ENCODE data around the gene ZNF407.
"Not testable (repeated sequence)": the region's sequence is repeated elsewhere in the genome, so short reads cannot be mapped to it uniquely, and the experiment has no call there.

ZNF407 gene

DNA sequence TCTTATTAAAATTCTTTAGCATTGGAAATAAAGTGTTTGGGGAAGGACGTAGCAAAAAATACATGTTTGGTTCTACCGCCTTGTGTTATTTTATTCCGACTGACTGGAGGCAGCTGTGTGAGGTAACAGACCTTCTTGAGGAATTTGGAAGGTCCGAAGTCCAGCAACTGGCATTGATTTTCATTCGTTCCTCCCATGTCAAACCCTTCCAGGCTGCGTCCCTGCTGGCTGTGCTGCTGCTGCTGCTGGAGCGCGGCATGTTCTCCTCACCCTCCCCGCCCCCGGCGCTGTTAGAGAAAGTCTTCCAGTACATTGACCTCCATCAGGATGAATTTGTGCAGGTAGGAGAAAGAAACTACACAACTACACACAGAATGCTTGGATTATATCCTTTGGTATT is 41.5 kb upstream of the ZNF407 start:
- Mint-ChIP-seq H3K27ac (no peak overlapping the region), H3K36me3 (ENCODE audit: low read depth) (no peaks in the 10 kb centered on the region), H3K9me3 (peaks cover 7% of the 10 kb centered on the region), H3K4me3 (no peak overlapping the region), H3K4me1 (peaks cover 10% of the 10 kb centered on the region), H3K27me3 (ENCODE audit: low read depth, poor library complexity) (peaks cover 46% of the 10 kb centered on the region)
- DNase-seq, result no peak
- TF ChIP-seq, protein P1, sequence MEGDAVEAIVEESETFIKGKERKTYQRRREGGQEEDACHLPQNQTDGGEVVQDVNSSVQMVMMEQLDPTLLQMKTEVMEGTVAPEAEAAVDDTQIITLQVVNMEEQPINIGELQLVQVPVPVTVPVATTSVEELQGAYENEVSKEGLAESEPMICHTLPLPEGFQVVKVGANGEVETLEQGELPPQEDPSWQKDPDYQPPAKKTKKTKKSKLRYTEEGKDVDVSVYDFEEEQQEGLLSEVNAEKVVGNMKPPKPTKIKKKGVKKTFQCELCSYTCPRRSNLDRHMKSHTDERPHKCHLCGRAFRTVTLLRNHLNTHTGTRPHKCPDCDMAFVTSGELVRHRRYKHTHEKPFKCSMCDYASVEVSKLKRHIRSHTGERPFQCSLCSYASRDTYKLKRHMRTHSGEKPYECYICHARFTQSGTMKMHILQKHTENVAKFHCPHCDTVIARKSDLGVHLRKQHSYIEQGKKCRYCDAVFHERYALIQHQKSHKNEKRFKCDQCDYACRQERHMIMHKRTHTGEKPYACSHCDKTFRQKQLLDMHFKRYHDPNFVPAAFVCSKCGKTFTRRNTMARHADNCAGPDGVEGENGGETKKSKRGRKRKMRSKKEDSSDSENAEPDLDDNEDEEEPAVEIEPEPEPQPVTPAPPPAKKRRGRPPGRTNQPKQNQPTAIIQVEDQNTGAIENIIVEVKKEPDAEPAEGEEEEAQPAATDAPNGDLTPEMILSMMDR (IDR thresholded peaks at IDR 0.05), result no peak

DNA sequence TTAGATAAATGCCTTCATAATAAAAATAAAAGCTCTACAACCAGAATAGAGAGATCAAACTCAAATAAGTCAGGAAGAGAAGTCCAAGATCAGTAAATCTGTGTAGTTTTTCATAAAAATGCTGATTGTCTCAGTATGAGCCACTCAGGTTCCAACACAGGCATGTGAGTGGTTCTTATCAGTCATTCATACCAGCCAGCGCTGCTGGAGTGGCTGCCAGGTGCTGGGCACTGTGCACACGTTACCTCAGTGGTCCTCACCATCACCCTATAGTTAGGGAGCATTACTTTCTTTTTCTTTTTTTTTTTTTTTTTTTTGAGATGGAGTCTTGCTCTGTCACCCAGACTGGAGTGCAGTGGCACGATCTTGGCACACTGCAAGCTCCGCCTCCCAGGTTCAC is 39.6 kb upstream of the ZNF407 start:
- Mint-ChIP-seq H3K36me3 (ENCODE audit: low read depth) (no peaks in the 10 kb centered on the region), H3K9me3 (no peaks in the 10 kb centered on the region), H3K27me3 (ENCODE audit: low read depth, poor library complexity) (peaks cover 43% of the 10 kb centered on the region), H3K27ac (no peak overlapping the region), H3K4me3 (no peak overlapping the region), H3K4me1 (peaks cover 8% of the 10 kb centered on the region)
- no peak for DNase-seq
- TF ChIP-seq, protein P1 (IDR thresholded peaks at IDR 0.05), result no peak

DNA sequence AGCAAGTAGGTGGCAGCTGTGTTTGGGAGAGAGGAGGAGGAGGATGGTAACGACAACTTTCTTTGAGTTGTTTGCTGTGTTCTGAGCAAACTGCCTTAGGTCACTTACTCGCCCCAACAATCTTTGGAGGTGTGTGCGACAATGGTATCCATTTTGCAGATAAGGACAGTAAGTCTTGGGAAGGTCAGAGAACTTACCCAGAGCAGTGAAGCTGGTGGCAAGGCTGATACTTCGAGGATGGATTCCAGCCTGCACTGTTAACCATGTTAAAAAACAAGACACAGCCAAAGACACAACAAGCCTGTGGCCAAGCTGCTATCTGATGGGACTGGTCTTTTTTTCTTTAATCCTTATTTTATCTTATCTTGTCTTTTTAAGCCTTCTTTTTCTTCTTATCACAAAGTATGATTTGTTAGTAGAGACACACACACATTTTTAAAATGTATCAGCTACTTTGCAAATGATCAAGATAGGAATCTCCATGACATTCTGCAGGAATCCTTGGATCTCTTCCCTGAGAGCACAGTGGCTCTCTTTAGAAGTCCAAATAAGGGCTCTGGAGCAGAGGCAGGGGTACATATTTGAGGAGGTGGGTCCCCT is 35.4 kb upstream of the ZNF407 start:
- Mint-ChIP-seq H3K27ac (no peak overlapping the region), H3K4me3 (no peak overlapping the region)

DNA sequence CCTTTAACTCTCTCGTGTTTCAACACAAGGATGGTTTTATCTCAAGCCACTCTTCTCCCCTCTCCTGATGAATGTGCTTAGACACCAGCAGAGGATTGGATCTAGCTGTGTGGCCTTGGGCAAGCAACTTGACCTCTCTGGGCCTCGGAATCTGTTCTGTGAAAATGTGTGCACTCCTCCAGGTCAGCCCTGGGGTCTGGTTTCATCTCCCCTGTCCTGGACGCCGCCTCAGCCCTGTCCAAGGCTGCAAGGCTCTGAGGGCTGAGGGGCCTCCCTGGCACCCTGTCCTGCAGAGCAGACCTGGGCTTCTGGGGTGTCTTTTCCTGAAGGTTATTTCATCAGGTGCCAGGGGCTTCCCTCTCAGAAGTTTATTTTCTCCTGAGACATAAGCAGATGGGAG is 34.9 kb upstream of the ZNF407 start:
- Mint-ChIP-seq H3K4me3 (no peak overlapping the region), H3K9me3 (peaks cover 30% of the 10 kb centered on the region), H3K27ac (no peak overlapping the region), H3K4me1 (peaks cover 13% of the 10 kb centered on the region), H3K36me3 (ENCODE audit: low read depth) (peaks cover 5% of the 10 kb centered on the region), H3K27me3 (ENCODE audit: low read depth, poor library complexity) (peaks cover 11% of the 10 kb centered on the region)
- TF ChIP-seq, protein P1 (IDR thresholded peaks at IDR 0.05), result no peak
- DNase-seq, result no peak

More for the DNA sequence above, 35.4 kb upstream of the ZNF407 start:
- no peak for DNase-seq
- Mint-ChIP-seq H3K4me1 (peaks cover 13% of the 10 kb centered on the region), H3K36me3 (ENCODE audit: low read depth) (peaks cover 5% of the 10 kb centered on the region), H3K27me3 (ENCODE audit: low read depth, poor library complexity) (peaks cover 17% of the 10 kb centered on the region), H3K9me3 (peaks cover 26% of the 10 kb centered on the region)
- TF ChIP-seq, protein P1 (IDR thresholded peaks at IDR 0.05), result no peak

DNA sequence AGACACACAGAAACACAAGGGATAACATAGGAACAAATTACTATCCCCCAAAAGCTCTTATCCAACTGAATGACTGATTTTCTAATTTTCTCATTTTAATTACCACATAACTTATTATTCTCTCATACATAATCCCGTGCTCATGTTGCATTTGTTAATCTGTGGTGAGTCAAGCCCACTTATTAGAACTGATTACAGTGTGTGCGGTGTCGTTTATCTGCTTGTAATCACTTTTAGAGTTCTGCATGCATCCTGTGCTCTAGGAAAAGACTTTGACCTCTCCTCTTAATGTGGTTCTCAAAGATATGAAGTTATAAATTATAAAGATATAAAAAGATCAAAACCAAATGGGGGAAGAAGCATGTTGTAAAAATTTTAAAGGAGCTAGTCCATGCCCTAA is 33.7 kb upstream of the ZNF407 start:
- peaks cover 13% of the 10 kb centered on the region for H3K4me1 Mint-ChIP-seq
- no peak overlapping the region for H3K27ac Mint-ChIP-seq

DNA sequence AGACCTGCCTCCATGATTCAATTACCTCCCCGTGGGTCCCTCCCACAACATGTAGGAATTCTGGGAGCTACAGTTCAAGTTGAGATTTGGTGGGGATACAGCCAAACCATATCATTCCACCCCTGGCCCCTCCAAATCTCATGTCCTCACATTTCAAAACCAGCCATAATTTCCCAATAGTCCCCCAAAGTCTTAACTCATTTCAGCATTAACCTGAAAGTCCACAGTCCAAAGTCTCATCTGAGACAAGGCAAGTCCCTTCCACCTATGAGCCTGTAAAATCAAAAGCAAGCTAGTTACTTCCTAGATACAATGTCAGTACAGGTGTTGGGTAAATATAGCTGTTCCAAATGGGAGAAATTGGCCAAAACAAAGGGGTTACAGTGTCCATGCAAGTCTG is 32.5 kb upstream of the ZNF407 start:
- H3K27me3 Mint-ChIP-seq (ENCODE audit: low read depth, poor library complexity); DNase-seq; H3K27ac Mint-ChIP-seq; H3K4me3 Mint-ChIP-seq; H3K36me3 Mint-ChIP-seq (ENCODE audit: low read depth): not testable (repeated sequence)
- Mint-ChIP-seq H3K9me3 (peaks cover 34% of the 10 kb centered on the region), H3K4me1 (peaks cover 13% of the 10 kb centered on the region)

More for the DNA sequence above, 33.7 kb upstream of the ZNF407 start:
- Mint-ChIP-seq H3K27me3 (ENCODE audit: low read depth, poor library complexity) (peaks cover 9% of the 10 kb centered on the region), H3K36me3 (ENCODE audit: low read depth) (peaks cover 5% of the 10 kb centered on the region), H3K4me3 (no peak overlapping the region), H3K9me3 (peaks cover 34% of the 10 kb centered on the region)
- TF ChIP-seq, protein P1 (IDR thresholded peaks at IDR 0.05), result no peak
- DNase-seq, result no peak

DNA sequence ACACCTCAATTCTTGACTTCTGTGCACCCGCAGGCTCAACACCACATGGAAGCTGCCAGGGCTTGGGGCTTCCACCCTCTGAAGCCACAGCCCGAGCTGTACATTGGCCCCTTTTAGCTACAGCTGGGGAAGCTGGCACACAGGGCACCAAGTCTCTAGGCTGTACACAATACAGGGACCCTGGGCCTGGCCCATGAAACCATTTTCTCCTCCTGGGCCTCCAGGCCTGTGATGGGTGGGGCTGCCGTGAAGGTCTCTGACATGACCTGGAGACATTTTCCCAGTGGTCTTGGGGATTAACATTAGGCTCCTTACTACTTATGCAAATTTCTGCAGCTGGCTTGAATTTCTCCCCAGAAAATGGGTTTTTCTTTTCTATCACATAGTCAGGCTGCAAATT is 31.7 kb upstream of the ZNF407 start:
- not testable (repeated sequence) for H3K27me3 Mint-ChIP-seq (ENCODE audit: low read depth, poor library complexity); DNase-seq; H3K4me3 Mint-ChIP-seq; H3K36me3 Mint-ChIP-seq (ENCODE audit: low read depth); H3K27ac Mint-ChIP-seq
- Mint-ChIP-seq H3K9me3 (peaks cover 34% of the 10 kb centered on the region), H3K4me1 (peaks cover 13% of the 10 kb centered on the region)
